ENCODE results near the gene ASIP.

DNA sequence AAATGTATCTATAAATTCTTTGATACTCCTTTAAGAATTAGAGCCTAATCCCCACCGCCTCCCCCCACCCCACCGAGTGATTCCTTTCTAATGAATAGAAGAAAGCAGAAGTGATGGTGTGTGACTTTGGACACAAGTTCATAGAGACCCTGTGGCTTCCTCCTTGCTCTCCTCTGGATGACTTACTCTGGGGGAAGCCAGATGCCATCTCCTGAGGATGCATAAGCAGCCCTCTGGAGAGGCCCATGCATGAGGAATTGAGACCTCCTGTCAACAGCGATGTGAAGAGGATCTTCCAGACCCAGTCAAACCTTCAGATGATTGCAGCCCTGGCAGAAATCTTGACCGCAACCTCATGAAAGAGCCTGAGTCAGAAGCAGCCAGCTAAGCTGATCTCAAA, 40.8 kb downstream of the ASIP start:
- TF ChIP-seq EZH2 (IDR thresholded peaks at IDR 0.05): no peak
- TF ChIP-seq POLR2AphosphoS5 (IDR thresholded peaks at IDR 0.05; ENCODE audit: borderline replicate concordance, low read depth, low read length): no peak
- TF ChIP-seq FOXP2 (optimal IDR thresholded peaks at IDR 0.05; ENCODE audit: control extremely low read depth, extremely low read length, insufficient read depth): no peak

Data from SK-N-MC (cell line).